ENCODE data around the gene TMOD4.

Gene TMOD4

GRCh38 chr1:151175041-151175741, 590 bp downstream of the TMOD4 start:
- DNase-seq, result no peak

- DNase-seq, result no peak
Measured at GRCh38 chr1:151171190-151171589, 4.6 kb downstream of the TMOD4 start.

GRCh38 chr1:151167116-151167515, 8.7 kb downstream of the TMOD4 start:
- no peak for DNase-seq

- DNase-seq, result peak; percentile 37
Measured at GRCh38 chr1:151166505-151166956, 9.2 kb downstream of the TMOD4 start.

GRCh38 chr1:151165738-151166504, 9.9 kb downstream of the TMOD4 start, which contains the start of the genes LYSMD1 and SCNM1:
LYSMD1 (minus strand) TSS chr1:151165902; CDS start chr1:151165258, 644 bp downstream.
SCNM1 (plus strand) TSS chr1:151166144; CDS start chr1:151166153, 9 bp downstream.
- peak; percentile 100 for DNase-seq

GRCh38 chr1:151165281-151165737, 10.5 kb downstream of the TMOD4 start:
- no peak for DNase-seq

- DNase-seq, result no peak
Measured at GRCh38 chr1:151164732-151165280, 11.0 kb downstream of the TMOD4 start.

- peak; percentile 35 for DNase-seq
Measured at GRCh38 chr1:151159373-151159772, 16.4 kb downstream of the TMOD4 start.

- DNase-seq, result peak; percentile 49
Measured at GRCh38 chr1:151158751-151159251, 17.0 kb downstream of the TMOD4 start.

GRCh38 chr1:151158326-151158725, 17.5 kb downstream of the TMOD4 start:
- no peak for DNase-seq

GRCh38 chr1:151157067-151157531, 18.7 kb downstream of the TMOD4 start:
- no peak for DNase-seq

- peak; percentile 69 for DNase-seq
Measured at GRCh38 chr1:151156515-151156819, 19.3 kb downstream of the TMOD4 start, which contains the start of gene TNFAIP8L2. TNFAIP8L2 (plus strand) TSS chr1:151156649; CDS start chr1:151158698, 2,049 bp downstream.

- no peak for DNase-seq
Measured at GRCh38 chr1:151147665-151148064, 28.1 kb downstream of the TMOD4 start.

- no peak for DNase-seq
Measured at GRCh38 chr1:151147132-151147503, 28.7 kb downstream of the TMOD4 start.

- DNase-seq, result peak; percentile 93
Measured at GRCh38 chr1:151146412-151147131, 29.2 kb downstream of the TMOD4 start, which contains the start of gene SEMA6C. SEMA6C (minus strand) TSS chr1:151146631; CDS start chr1:151142621, 4,010 bp downstream.

GRCh38 chr1:151146072-151146411, 29.7 kb downstream of the TMOD4 start:
- no peak for DNase-seq

GRCh38 chr1:151145304-151146071, 30.3 kb downstream of the TMOD4 start:
- DNase-seq, result no peak

GRCh38 chr1:151144474-151145303, 31.1 kb downstream of the TMOD4 start:
- no peak for DNase-seq

GRCh38 chr1:151143986-151144385, 31.8 kb downstream of the TMOD4 start:
- no peak for DNase-seq

- no peak for DNase-seq
Measured at GRCh38 chr1:151143057-151143435, 32.7 kb downstream of the TMOD4 start.

Data from RPMI8226 (cell line).